IPS-NIHi7 (cell line): ENCODE measurements around the gene ESR2.
A peak's percentile ranks its signal among the peaks of the same experiment; 100 is the strongest.
"Not testable (repeated sequence)": the region's sequence is repeated elsewhere in the genome, so short reads cannot be mapped to it uniquely, and the experiment has no call there.

ENCODE experiments used
- DNase-seq: peaks from one replicate; pipeline ENCODE4 v3.0.0; 2012; ENCODE audit warnings: mixed read lengths; ENCODE audit errors: extremely low spot score

The ESR2 gene

DNA sequence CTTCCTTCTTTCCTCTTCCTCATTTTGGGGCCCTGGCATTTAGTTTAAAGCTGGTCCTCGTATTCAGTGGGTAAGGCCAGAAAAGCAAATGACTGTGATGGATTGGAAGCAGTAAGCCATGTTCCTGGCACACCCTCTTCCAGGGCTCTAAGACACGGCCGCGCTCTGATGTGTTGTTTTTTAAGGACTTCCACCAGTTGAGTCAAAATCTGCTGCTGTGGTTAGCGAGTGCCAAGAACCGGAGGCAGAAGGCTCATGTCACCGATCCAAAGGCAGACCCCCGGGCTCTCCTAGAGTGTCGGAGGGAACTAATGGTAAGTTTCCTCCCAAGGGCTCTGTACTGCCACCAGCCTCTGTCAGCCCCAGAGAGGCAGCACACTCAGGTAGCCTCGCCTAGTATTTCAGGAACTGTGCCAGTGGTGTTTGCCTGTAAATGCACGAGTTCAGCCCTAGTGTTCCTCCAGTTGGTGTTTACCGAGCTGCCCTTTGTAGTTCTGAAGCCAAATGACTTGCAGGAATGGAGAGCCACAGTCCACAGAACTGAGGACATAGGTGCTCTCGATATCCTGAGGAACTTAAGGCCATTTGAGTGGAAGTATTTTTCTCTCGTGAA is 72.7 kb downstream of the ESR2 start:
- DNase-seq = no peak

DNA sequence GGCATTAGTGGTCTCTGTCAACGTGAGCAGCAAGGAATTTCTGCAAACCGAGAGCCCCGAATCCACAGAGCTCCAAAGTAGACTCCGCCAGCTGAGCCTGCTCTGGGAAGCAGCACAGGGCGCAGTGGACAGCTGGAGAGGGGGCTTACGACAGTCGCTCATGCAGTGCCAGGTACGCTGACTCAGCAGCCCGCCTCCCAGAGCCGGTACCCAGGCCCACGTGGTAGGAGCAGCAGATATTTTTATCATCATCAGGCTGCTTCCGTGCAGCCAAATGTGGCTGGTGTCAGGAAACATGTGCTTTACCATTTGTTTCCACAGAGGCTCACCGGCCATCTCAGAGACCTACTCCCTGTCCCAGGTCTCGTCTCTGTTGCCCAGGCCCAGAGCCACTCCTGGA is 73.7 kb downstream of the ESR2 start:
- no peak for DNase-seq

- DNase-seq = no peak
These were observed 74.1 kb downstream of the ESR2 start for GRCh38 chr14:64220056-64220455.

GRCh38 chr14:64218344-64219240 is 75.6 kb downstream of the ESR2 start:
- DNase-seq = no peak

DNA sequence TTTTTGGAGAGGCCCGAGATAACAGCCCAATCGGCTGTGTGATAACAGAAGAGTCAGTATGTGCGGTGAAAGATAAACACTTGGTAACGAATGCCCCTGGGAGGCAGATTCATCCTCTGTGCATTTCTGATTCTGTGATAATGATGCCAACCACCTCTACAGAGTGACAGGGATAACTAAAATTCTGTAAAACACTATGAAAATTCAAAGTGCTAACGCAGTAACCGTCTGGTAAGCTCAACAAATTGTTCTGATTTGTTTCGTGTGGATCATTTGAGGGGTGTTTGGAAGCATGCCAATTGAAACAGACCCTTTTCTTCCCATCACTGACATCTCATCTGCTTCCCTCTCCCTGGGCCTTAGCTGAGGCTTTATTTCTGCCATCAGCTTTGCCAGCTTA is 76.3 kb downstream of the ESR2 start:
- DNase-seq = no peak

DNA sequence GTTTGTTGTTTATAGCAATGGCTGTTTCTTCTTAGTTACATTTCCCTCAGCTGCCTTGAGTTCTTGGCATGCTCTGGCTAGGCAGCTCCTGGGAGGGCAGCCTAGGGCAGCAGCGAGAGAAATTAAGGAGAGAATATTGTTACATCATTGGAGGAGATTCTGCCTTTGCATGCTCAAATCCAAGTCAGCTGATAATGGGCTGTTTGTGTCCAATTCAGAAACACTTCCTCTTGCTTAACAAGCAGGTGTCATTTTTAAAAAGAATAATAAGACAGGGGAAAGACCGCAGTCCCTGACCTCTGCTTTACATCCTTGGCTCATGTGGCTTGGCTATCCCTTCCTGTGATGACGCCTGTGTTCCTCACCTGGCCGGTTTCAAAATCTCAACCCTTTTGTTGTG is 76.9 kb downstream of the ESR2 start:
- DNase-seq = no peak

DNA sequence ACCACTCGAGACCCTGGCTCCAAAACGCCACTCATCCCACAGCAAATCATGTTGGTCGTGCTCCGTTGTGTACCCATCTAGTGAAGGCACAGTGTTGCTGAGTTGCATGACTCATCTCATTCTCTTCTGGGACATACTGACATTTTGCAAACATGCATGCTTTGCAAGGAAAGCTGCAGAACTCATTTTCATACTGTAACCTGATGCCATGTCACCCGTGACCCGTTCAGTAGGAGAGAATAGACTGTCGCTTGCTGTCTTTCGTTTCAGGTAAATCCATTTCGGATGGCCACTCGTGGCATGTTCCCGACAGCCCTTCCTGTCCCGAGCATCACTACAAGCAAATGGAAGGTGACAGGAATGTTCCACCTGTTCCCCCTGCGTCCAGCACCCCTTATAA is 78.2 kb downstream of the ESR2 start:
- no peak for DNase-seq

- no peak for DNase-seq
These were observed 78.9 kb downstream of the ESR2 start for GRCh38 chr14:64215274-64215673.

DNA sequence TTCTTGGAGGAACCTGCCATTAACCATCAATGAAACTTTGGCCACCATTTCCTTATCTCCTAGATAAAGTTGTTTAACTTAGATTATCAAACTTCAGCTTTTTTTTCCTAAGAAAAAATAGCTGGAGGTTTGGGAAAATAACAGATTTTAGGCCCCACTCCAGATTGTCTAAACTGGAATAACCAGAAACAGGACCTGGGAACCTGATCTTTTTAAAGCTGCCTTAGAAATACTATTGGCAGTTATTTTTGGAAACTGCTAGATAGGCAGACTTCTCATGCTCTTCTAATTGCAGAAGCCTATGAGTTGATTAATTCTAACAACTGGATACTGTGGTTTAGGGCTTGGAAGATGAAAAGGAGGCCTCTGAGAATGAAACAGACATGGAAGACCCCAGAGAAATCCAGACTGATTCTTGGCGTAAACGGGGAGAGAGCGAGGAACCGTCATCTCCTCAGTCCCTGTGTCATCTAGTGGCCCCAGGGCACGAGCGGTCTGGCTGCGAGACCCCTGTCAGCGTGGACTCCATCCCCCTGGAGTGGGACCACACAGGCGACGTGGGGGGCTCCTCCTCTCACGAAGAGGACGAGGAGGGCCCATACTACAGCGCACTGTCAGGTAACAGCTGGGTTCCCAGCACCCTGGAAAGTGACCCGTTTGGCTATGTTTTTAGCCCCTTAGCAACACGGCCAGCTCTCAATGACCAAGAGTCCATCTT is 80.2 kb downstream of the ESR2 start:
- DNase-seq = no peak

GRCh38 chr14:64213086-64213485 is 81.1 kb downstream of the ESR2 start:
- DNase-seq = no peak

DNA sequence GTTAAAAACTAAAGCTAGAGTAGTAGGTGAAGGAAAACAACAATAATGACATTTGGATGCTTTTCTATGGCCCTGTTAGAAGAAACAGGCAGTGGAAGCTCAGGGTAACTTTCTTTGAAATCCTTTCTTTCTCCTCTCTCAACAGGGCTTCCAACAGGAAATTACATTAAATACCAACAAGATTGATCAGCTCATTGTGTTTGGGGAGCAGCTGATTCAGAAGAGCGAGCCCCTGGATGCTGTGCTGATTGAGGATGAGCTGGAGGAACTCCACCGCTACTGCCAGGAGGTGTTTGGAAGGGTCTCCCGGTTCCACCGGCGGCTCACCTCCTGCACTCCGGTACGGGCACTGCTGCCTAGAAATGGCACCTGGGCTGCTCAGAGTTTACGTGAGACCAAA is 81.5 kb downstream of the ESR2 start:
- no peak for DNase-seq

GRCh38 chr14:64210912-64211311 is 83.3 kb downstream of the ESR2 start:
- not testable (repeated sequence) for DNase-seq

- DNase-seq = no peak
These were observed 84.0 kb downstream of the ESR2 start for GRCh38 chr14:64210216-64210615.

- no peak for DNase-seq
These were observed 84.6 kb downstream of the ESR2 start for GRCh38 chr14:64209444-64210131.

GRCh38 chr14:64208981-64209380 is 85.2 kb downstream of the ESR2 start:
- no peak for DNase-seq

GRCh38 chr14:64208261-64208660 is 85.9 kb downstream of the ESR2 start:
- no peak for DNase-seq

GRCh38 chr14:64203366-64204006 is 90.7 kb downstream of the ESR2 start:
- no peak for DNase-seq

DNA sequence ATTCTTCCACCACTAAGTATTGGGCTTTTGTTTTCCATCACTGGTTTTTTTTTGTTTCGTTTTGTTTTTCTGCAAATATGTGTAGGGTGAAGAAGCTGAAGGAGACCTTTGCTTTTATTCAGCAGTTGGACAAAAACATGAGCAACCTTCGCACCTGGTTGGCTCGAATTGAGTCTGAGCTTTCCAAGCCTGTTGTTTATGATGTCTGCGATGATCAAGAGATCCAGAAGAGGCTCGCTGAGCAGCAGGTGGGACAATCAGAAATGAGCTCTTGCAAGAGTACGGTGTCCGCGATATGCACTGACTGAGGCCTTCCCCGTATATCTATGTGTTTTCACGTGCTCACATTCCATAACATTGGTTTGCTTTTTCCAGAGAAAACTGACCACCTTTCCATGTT is 91.5 kb downstream of the ESR2 start:
- no peak for DNase-seq

DNA sequence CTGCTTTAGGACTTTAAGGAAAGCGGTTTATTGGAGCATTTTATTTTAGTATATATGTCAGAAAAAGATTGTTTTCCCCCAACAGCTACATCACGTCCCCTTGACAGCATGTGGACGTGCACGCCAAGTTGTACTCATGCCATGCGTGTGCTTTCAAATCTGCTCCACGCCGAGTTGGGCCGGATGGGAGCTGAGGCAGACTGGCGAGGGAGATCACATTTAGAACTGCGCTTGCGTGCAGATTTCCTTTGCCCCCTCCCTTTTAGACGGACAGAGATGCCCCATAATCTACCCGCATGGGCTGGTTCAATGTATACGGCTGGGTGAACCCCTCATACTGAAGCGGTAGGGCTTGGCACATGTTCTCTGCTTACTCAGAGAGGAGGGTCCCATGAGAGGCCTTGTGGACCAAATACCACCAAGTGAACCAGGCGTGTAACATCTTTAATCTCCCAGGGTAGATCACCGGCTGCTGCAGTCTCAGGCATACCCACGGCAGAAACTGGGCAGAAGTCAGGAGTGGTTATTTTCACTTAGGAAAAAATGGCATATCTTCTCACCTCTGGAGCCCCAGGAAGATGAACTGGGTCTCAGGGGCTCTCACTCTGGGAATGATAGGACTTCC is 92.1 kb downstream of the ESR2 start:
- DNase-seq = no peak

DNA sequence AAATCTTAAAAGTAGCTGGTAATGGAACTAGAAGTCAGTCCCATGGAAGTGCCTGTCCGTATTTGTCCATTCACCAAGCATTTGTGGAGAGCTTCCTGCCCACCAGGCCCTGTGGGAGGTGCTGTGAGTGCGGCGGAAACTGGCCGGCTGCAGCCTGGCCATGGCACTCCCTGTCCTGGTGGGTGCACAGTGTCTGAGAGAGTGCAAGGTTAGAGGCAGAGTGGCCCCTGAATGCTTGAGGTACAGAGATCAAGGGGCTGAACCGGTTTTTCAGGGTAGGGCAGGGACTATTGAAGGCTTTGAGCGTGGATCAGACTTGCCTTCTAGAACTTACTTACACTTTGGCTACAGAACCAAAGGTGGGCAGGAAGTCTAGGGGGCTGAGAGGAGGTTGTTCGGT is 92.9 kb downstream of the ESR2 start:
- no peak for DNase-seq

DNA sequence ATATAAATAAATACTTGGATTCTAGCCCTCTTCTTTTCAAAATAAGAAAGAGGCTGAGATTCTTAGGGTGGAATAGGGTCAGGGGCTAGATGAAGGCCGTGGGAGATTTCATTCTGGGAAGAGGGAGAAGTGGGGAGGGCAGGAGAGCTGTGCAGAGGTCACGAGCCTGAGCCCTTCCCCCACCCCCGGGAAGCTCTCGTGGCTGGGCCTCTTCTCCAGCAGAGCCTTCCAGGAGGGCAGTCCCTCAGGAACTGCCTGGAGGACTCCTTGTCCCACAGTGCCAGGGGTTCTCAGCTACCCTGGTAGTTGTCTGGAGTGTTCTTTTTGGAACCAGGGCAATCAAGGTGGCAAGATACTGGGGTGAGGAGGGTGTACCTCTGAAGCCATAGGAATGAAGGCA is 94.0 kb downstream of the ESR2 start:
- DNase-seq = peak; percentile 36
